ENCODE data around the gene APLP1. TPM values are rescaled to one million over a fixed set of nuclear protein-coding genes. Genes with fewer than 3 reads are reported as not detected.
"Not testable (repeated sequence)": the region's sequence is repeated elsewhere in the genome, so short reads cannot be mapped to it uniquely, and the experiment has no call there.

The APLP1 gene
- total and polyA plus RNA-seq, 2 donors (not counting 1 experiment from before 2014, with no cell fraction given): 0.99 to 4.1 TPM

GRCh38 chr19:35909684-35910035, 41.3 kb downstream of the APLP1 start:
- Histone ChIP-seq H3K9ac (ENCODE audit: insufficient read depth, low read length) (no peak overlapping the region), H3K9me3 (ENCODE audit: control insufficient read depth, insufficient read depth, low read depth, low read length) (no peaks in the 10 kb centered on the region), H3K27me3 (ENCODE audit: control insufficient read depth, insufficient read depth, low read length) (no peaks in the 10 kb centered on the region), H3K27ac (ENCODE audit: insufficient read depth, low read length) (no peak overlapping the region), H2AFZ (ENCODE audit: low read length) (no peak overlapping the region), H3K79me2 (ENCODE audit: control insufficient read depth, insufficient read depth, low read length) (no peaks in the 10 kb centered on the region), H3K36me3 (ENCODE audit: control insufficient read depth, insufficient read depth, low read length) (no peaks in the 10 kb centered on the region), H3K4me2 (ENCODE audit: extremely low read depth, insufficient read depth, low read length) (no peak overlapping the region), H3K4me3 (replicated peaks in 1 of 4; ENCODE audit: control extremely low read depth in 1 of 4, insufficient read depth in 1 of 4, low read depth in 3 of 4, low read length in 4 of 4) (no peak overlapping the region), H3K4me1 (ENCODE audit: control insufficient read depth, extremely low read depth, insufficient read depth, low read length) (no peaks in the 10 kb centered on the region), H4K20me1 (ENCODE audit: control insufficient read depth, extremely low read depth, insufficient read depth, low read length) (no peaks in the 10 kb centered on the region)
- no peak for DNase-seq (ENCODE audit: low read depth in 2 of 2)
- TF ChIP-seq EZH2 (IDR thresholded peaks at IDR 0.05; ENCODE audit: low read length, missing control alignments): no peak
- no peak for TF ChIP-seq CTCF (conservative IDR thresholded peaks at IDR 0.05 in 1 of 2, IDR thresholded peaks at IDR 0.05 in 1 of 2; ENCODE audit: low read depth in 1 of 2, low read length in 2 of 2)

GRCh38 chr19:35910355-35910754, 42.0 kb downstream of the APLP1 start:
- DNase-seq (ENCODE audit: low read depth in 2 of 2); H2AFZ ChIP-seq (ENCODE audit: low read length): not testable (repeated sequence)

DNA sequence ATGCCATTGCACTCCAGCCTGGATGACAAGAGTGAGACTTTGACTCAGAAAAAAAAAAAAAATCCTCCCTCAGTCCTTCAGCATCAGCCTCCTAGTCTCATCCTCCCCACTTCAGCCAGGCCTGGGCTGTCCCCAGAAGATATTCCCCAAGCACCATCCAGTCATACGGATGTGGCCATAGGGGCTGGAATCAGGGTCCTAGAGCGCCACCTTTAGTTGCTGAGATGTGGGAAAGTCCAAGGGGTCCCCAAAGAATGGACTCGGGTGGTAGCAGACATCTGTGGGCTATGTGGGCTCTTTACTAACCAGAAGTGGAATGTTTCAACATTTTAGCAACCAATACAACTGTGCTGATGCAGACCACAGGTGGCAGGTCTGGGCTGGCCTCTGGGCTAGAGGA, 42.8 kb downstream of the APLP1 start:
- H3K79me2 ChIP-seq (ENCODE audit: control insufficient read depth, insufficient read depth, low read length): no peaks in the 10 kb centered on the region
- H3K4me1 ChIP-seq (ENCODE audit: control insufficient read depth, extremely low read depth, insufficient read depth, low read length): no peaks in the 10 kb centered on the region
- no peaks in the 10 kb centered on the region for H3K9me3 ChIP-seq (ENCODE audit: control insufficient read depth, insufficient read depth, low read depth, low read length)
- H3K27ac ChIP-seq (ENCODE audit: insufficient read depth, low read length): no peak overlapping the region
- H3K27me3 ChIP-seq (ENCODE audit: control insufficient read depth, insufficient read depth, low read length): no peaks in the 10 kb centered on the region
- no peaks in the 10 kb centered on the region for H4K20me1 ChIP-seq (ENCODE audit: control insufficient read depth, extremely low read depth, insufficient read depth, low read length)
- H2AFZ ChIP-seq (ENCODE audit: low read length): no peak overlapping the region
- H3K9ac ChIP-seq (ENCODE audit: insufficient read depth, low read length): no peak overlapping the region
- no peak overlapping the region for H3K4me2 ChIP-seq (ENCODE audit: extremely low read depth, insufficient read depth, low read length)
- TF ChIP-seq CTCF (conservative IDR thresholded peaks at IDR 0.05 in 1 of 2, IDR thresholded peaks at IDR 0.05 in 1 of 2; ENCODE audit: low read depth in 1 of 2, low read length in 2 of 2) (no peak), EZH2 (IDR thresholded peaks at IDR 0.05; ENCODE audit: low read length, missing control alignments) (no peak)
- H3K36me3 ChIP-seq (ENCODE audit: control insufficient read depth, insufficient read depth, low read length): no peaks in the 10 kb centered on the region
- no peak for DNase-seq (ENCODE audit: low read depth in 2 of 2)
- H3K4me3 ChIP-seq (replicated peaks in 1 of 4; ENCODE audit: control extremely low read depth in 1 of 4, insufficient read depth in 1 of 4, low read depth in 3 of 4, low read length in 4 of 4): no peak overlapping the region

More at GRCh38 chr19:35910355-35910754, 42.0 kb downstream of the APLP1 start:
- H3K9me3 ChIP-seq (ENCODE audit: control insufficient read depth, insufficient read depth, low read depth, low read length); H3K4me1 ChIP-seq (ENCODE audit: control insufficient read depth, extremely low read depth, insufficient read depth, low read length); H3K4me3 ChIP-seq (replicated peaks in 1 of 4; ENCODE audit: control extremely low read depth in 1 of 4, insufficient read depth in 1 of 4, low read depth in 3 of 4, low read length in 4 of 4); H3K4me2 ChIP-seq (ENCODE audit: extremely low read depth, insufficient read depth, low read length); H3K27me3 ChIP-seq (ENCODE audit: control insufficient read depth, insufficient read depth, low read length); H3K36me3 ChIP-seq (ENCODE audit: control insufficient read depth, insufficient read depth, low read length); H3K27ac ChIP-seq (ENCODE audit: insufficient read depth, low read length); H3K79me2 ChIP-seq (ENCODE audit: control insufficient read depth, insufficient read depth, low read length); H4K20me1 ChIP-seq (ENCODE audit: control insufficient read depth, extremely low read depth, insufficient read depth, low read length); H3K9ac ChIP-seq (ENCODE audit: insufficient read depth, low read length): not testable (repeated sequence)

Measured in fibroblast of lung (primary cell).